OCI-LY1 (cell line): ENCODE data around the gene SLC6A7.

Experiments used
- CTCF ChIP-seq: fragments of 200-600 bp; sonication (generic), shearing (Covaris generic); IDR thresholded peaks from 2 replicates; pipeline ENCODE4 v1.5.1; 2017; ENCODE audit warnings: mild to moderate bottlenecking, antibody characterized with exemption, low read length, moderate library complexity, mixed read lengths
- EZH2 ChIP-seq: fragments of 200-600 bp; sonication (generic), shearing (Covaris generic); IDR thresholded peaks from 2 replicates; pipeline ENCODE4 v1.8.0; 2017; ENCODE audit warnings: borderline replicate concordance, mixed run types, mild to moderate bottlenecking, antibody characterized with exemption, low read length, moderate library complexity, mixed read lengths

- TF ChIP-seq CTCF: no peak
- TF ChIP-seq EZH2: no peak
Observed at GRCh38 chr5:150147670-150148069, 42.2 kb upstream of the SLC6A7 start.
